Activated CD8-positive, alpha-beta memory T cell treated with anti-CD3 and anti-CD28 coated beads, Interleukin-2, amount 50 U/mL, for 1 hour (primary cell): ENCODE measurements around the gene RCN2.
"Not testable (repeated sequence)": the region's sequence is repeated elsewhere in the genome, so short reads cannot be mapped to it uniquely, and the experiment has no call there.

Experiments used
- DNase-seq: peaks from one replicate; pipeline ENCODE4 v3.0.0-alpha.2; 2020; ENCODE audit errors: extremely low read depth

Gene RCN2

GRCh38 chr15:76932135-76932966, 802 bp downstream of the RCN2 start:
- no peak for DNase-seq

GRCh38 chr15:76935620-76936019, 4.1 kb downstream of the RCN2 start:
- no peak for DNase-seq

- DNase-seq = no peak
Observed at GRCh38 chr15:76936671-76937070, 5.1 kb downstream of the RCN2 start.

GRCh38 chr15:76938752-76939151, 7.2 kb downstream of the RCN2 start:
- DNase-seq = no peak

GRCh38 chr15:76939715-76940114, 8.2 kb downstream of the RCN2 start:
- no peak for DNase-seq

- DNase-seq = no peak
Observed at GRCh38 chr15:76941636-76942035, 10.1 kb downstream of the RCN2 start.

GRCh38 chr15:76942331-76942730, 10.8 kb downstream of the RCN2 start:
- DNase-seq = no peak

GRCh38 chr15:76945494-76946093, 14.0 kb downstream of the RCN2 start:
- DNase-seq = no peak

- no peak for DNase-seq
Observed at GRCh38 chr15:76947454-76947853, 15.9 kb downstream of the RCN2 start.

GRCh38 chr15:76951220-76951619, 19.7 kb downstream of the RCN2 start:
- no peak for DNase-seq

- DNase-seq = no peak
Observed at GRCh38 chr15:76953913-76954312, 22.4 kb downstream of the RCN2 start.

GRCh38 chr15:76954744-76955143, 23.2 kb downstream of the RCN2 start:
- no peak for DNase-seq

- DNase-seq = no peak
Observed at GRCh38 chr15:76961268-76962011, 29.9 kb downstream of the RCN2 start.

- no peak for DNase-seq
Observed at GRCh38 chr15:76962337-76963013, 30.9 kb downstream of the RCN2 start.

GRCh38 chr15:76963596-76963995, 32.0 kb downstream of the RCN2 start:
- no peak for DNase-seq

- DNase-seq = no peak
Observed at GRCh38 chr15:76964157-76964556, 32.6 kb downstream of the RCN2 start.

GRCh38 chr15:76966051-76966450, 34.5 kb downstream of the RCN2 start:
- DNase-seq = not testable (repeated sequence)

- no peak for DNase-seq
Observed at GRCh38 chr15:76967067-76967466, 35.5 kb downstream of the RCN2 start.

GRCh38 chr15:76968306-76968705, 36.8 kb downstream of the RCN2 start:
- no peak for DNase-seq

- no peak for DNase-seq
Observed at GRCh38 chr15:76972389-76973361, 41.1 kb downstream of the RCN2 start.

GRCh38 chr15:76973362-76973743, 41.8 kb downstream of the RCN2 start:
- DNase-seq = no peak
